Measurements from ENCODE around the gene ARL6. TPM values are rescaled to one million over a fixed set of nuclear protein-coding genes. Genes with fewer than 3 reads are reported as not detected.

The ARL6 gene
- total and polyA plus RNA-seq, 2 of the 8 experiments (the other 6 are each of a cell fraction or from before 2014, with no cell fraction given), result 1.8 to 12.0 TPM

- Histone ChIP-seq H3K56ac (replicated peaks; ENCODE audit: insufficient read length, low read depth, low read length) (no peak overlapping the region), H3K27me3 (replicated peaks in 1 of 4; ENCODE audit: control insufficient read depth in 3 of 4, extremely low read depth in 1 of 4, insufficient read depth in 3 of 4, low read length in 3 of 4) (peaks cover 0 to 22% (median 9%) of the 10 kb centered on the region in 4 experiments; a peak in 5 of 7 replicates), H3K4me2 (ENCODE audit: insufficient read depth in 1 of 2, low read depth in 2 of 2, low read length in 2 of 2) (peak overlapping the region; percentile 53 to 90; a peak in 3 of 4 replicates), H4K91ac (replicated peaks; ENCODE audit: insufficient read length, low read length) (no peak overlapping the region), H3K9me3 (ENCODE audit: insufficient read depth in 2 of 2, low read depth in 1 of 2, low read length in 1 of 2) (no peaks in the 10 kb centered on the region), H3K36me3 (ENCODE audit: control insufficient read depth in 2 of 4, insufficient read depth in 4 of 4, low read length in 3 of 4) (no peaks in the 10 kb centered on the region), H3K79me1 (ENCODE audit: low read depth, low read length) (no peaks in the 10 kb centered on the region), H3K23me2 (ENCODE audit: low read depth, low read length) (peaks cover 3% of the 10 kb centered on the region), H2AFZ (ENCODE audit: low read length) (peak overlapping the region; percentile 95; the same call in 1 of the 2 replicates), H3K4ac (replicated peaks; ENCODE audit: insufficient read length, low read depth, low read length) (no peak overlapping the region), H2BK15ac (ENCODE audit: low read length) (no peak overlapping the region), H2BK20ac (ENCODE audit: low read length) (no peak overlapping the region), H4K5ac (ENCODE audit: insufficient read length, low read depth, low read length) (no peak overlapping the region), H2BK12ac (ENCODE audit: low read depth, low read length) (no peak overlapping the region), H3K27ac (ENCODE audit: low read depth, low read length) (no peak overlapping the region), H3K18ac (ENCODE audit: extremely low read depth, low read length) (no peak overlapping the region), H2BK5ac (ENCODE audit: low read depth, low read length) (no peak overlapping the region), H4K20me1 (replicated peaks in 1 of 2; ENCODE audit: control insufficient read depth in 1 of 2, insufficient read depth in 2 of 2, low read length in 2 of 2) (peaks cover 0 to 1% of the 10 kb centered on the region in 2 experiments), H4K8ac (ENCODE audit: extremely low read depth, insufficient read depth, low read length) (no peak overlapping the region), H3K14ac (ENCODE audit: insufficient read length) (no peak overlapping the region), H3K23ac (ENCODE audit: insufficient read length) (no peak overlapping the region), H3K4me1 (replicated peaks in 1 of 4; ENCODE audit: control insufficient read depth in 3 of 4, insufficient read depth in 4 of 4, low read length in 3 of 4) (no peaks in the 10 kb centered on the region), H2AK5ac (ENCODE audit: low read depth, low read length) (no peak overlapping the region), H3K4me3 (ENCODE audit: extremely low read depth in 1 of 4, insufficient read depth in 2 of 4, low read depth in 3 of 4, low read length in 4 of 4) (peak overlapping the region in 2 of 4 experiments; percentile 81 to 88; a peak in 6 of 8 replicates), H2BK120ac (replicated peaks; ENCODE audit: low read depth, low read length) (no peak overlapping the region), H3K79me2 (ENCODE audit: control insufficient read depth in 1 of 2, insufficient read depth in 2 of 2, low read length in 2 of 2) (0 out of 4 replicates have a peak, but pooled peaks cover 0 to 9% of the 10 kb centered on the region in 2 experiments), H3K9ac (replicated peaks in 1 of 4; ENCODE audit: extremely low read depth in 1 of 4, low read depth in 3 of 4, low read length in 3 of 4) (no peak overlapping the region)
- CTCF ChIA-PET (ENCODE audit: partially characterized antibody), result interaction anchor here (0.8 to 2.3 kb wide), 9 partner anchors 27 to 206 kb away, joined by 3 to 9 read pairs (median 3); partner anchors contain the start of gene ARL6
- POLR2A ChIA-PET (ENCODE audit: partially characterized antibody), result interaction anchor here (0.9 to 1.4 kb wide), 2 partner anchors 11 to 19 kb away, joined by 3 to 4 read pairs; no protein-coding TSS in a partner anchor
- 82% methylated on average over 5 of the region's 5 CpGs; no CpG with 5 or more reads in 1 of the 2 experiments for WGBS, 2 experiments (ENCODE audit: extremely low coverage in 1 of 2, insufficient coverage in 1 of 2, insufficient read length in 1 of 2, insufficient replicate concordance in 2 of 2, low coverage in 1 of 2, low lambda C conversion rate in 2 of 2, missing lambda C conversion rate in 1 of 2)
- no peak for FAIRE-seq
- no peak for DNase-seq (ENCODE audit: low read depth in 1 of 2, low spot score in 2 of 2)
Observed at GRCh38 chr3:97820780-97821179, 56.2 kb downstream of the ARL6 start.

Data from H1 (cell line).